Suprapubic skin (tissue), 3 donors: Measurements from ENCODE around the gene ARRDC5.
"Not testable (repeated sequence)": the region's sequence is repeated elsewhere in the genome, so short reads cannot be mapped to it uniquely, and the experiment has no call there.

ENCODE experiments used
- CTCF ChIP-seq, 2 donors: fragments of 200-600 bp in 1 of 2; fragments of 450-650 bp in 1 of 2; sonication (generic) in 1 of 2; IDR thresholded peaks; one replicate each; pipeline ENCODE4 v1.5.1; 2016 to 2019; ENCODE audit warnings: antibody characterized with exemption in 2 of 2, mild to moderate bottlenecking in 1 of 2, moderate library complexity in 1 of 2
- POLR2A ChIP-seq, 2 donors: fragments of 450-650 bp; IDR thresholded peaks; one replicate each; pipeline ENCODE4 v1.6.1; 2017; ENCODE audit warnings: antibody characterized with exemption in 2 of 2, mild to moderate bottlenecking in 2 of 2, moderate library complexity in 2 of 2

- not testable (repeated sequence) for TF ChIP-seq CTCF, POLR2A (IDR thresholded peaks at IDR 0.05)
These were observed 49.2 kb downstream of the ARRDC5 start for GRCh38 chr19:4853506-4853905.
